Measurements from ENCODE around the gene MSS51.

Gene MSS51

DNA sequence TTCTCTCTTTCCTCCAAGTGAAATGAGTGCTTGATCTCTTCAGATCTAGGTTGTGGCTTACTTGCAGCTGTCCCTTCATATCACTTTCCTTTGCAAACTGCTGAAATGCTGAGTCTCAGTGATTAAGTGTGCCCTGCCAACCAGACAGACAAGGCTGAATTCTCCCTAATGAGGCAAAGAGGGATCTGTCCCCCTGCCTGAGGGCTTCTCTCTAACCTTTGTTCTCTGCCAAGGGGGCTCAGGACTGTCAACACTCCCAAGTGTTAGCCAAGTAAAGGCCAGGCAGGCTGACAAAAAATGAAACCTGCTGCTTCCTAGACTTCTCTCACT, at the start of gene MSS51:
Gene MSS51, minus strand, starts transcription at position 24 of the 330 bp plus-strand sequence. CDS start 5,277 bp downstream, outside the sequence.
- DNase-seq = no peak

DNA sequence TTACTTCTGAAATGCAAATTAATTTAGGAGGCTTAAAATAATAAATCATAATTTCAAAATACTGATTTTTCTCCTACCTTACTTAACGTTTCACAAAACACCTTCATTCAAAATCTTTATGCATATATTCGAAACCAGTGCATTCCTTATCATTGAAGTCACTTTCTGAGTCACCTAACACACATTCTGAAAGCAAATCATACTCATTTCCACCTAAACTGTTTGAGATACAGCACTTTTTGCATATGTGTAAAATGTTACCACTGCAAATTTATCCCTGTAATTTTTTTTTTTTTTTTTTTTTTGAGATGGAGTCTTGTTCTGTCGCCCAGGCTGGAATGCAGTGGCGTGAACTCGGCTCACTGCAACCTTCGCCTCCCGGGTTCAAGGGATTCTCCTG, 46.8 kb upstream of the MSS51 start:
- DNase-seq = no peak

DNA sequence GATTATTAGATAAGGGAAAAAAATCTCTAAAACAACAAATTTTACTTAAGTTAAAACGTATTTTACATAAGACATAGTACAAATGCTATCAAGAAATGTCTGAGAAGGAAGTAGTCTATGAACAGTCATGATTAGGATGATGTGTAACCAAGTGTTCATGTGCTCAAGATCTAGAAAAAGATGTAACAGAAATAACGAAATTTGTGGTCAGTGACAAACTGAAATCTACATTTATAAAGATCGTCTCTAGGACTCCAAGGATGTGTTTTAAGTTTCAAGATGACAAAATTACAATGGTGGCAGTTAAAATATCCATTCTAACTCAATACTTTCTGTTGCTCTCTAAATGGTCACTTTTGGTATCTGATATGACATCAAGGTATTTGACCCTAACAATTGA, 45.3 kb upstream of the MSS51 start:
- no peak for DNase-seq

DNA sequence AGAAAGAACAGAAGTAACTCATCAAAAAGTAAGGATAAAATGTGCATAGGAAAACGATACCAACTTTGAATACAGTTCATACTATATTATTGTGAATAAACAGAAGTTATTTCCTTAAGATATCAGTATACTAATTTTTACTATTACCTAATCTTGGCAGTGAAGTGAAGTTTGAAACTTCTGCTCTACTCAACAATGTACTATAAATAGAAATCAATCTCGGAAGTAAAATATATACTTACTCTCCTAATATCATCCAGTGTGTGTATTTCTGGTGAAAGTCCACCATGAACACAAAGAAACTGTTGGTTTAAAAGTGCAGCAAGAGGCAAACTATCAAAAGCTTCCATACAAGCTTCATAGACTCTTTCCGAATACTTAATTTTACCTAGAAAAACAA, 37.9 kb upstream of the MSS51 start:
- DNase-seq = no peak

DNA sequence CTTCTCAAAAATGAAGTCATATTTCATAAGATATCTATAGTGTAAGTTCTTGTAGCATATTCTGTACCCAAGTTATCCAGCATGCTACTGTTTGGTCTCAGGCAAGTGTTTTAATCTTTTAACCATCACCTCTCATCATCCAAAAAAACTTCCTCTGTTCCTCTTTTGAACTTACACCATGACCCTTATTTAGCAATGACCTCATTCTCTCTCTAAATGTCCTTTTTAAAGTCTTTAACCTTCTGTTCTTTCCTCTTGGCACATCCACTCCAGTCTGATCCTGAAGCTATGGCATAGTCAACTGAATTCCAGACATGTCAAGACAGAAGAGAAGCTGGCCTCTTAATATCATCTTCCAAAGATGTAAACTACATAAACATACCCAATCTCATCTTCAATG, 36.2 kb upstream of the MSS51 start:
- no peak for DNase-seq

DNA sequence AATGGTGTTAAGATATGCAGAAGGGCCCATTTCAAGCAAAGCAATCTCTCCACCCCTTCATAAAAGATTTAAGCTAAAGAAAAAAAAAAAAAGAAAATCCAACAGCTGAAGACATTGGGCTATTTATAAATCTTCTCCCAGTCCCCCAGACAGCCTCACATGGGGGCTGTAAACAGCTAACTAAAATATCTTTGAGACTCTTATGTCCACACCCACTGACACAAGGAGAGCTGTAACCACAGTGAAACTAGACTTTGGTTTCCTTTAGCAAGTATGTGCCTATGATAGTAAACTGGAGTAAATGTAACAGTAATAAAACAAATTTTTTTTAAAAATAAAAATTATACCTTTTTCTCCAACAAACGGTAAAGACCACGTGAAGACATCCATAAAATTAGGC, 33.8 kb upstream of the MSS51 start:
- DNase-seq = no peak

DNA sequence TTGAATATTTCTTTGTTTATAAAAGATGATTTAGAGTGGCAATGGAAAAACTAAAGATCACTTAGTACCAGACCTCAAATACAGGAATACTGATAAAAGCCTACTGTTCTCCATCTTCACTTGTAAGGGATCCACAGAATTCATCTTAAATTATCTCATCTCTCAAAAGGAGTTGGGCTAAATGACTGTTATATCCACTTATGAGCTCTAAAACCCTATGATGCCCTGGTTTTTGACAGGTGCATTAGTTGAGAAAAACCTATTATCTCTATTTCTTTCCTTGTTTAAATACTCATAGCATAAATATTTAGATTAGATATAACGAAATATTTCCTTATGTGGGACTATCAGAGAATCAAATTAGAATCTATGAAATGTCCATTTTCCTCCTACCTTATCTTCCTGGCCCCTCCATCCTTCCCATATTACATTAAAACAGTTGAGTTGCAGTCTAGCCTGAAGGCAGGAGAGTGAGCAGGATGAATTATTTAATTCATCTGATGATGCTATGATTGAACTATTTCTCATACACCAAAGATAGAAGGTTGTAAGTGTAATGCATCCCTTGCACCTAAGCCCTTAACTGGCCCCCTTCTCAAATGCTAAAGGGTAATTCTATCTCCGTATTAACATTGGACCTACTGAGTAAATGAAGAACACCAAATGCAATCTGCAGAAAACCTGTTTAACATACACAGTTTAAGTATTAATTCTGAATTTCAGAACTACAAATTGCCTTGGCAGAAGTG, 32.8 kb upstream of the MSS51 start:
- DNase-seq = no peak

DNA sequence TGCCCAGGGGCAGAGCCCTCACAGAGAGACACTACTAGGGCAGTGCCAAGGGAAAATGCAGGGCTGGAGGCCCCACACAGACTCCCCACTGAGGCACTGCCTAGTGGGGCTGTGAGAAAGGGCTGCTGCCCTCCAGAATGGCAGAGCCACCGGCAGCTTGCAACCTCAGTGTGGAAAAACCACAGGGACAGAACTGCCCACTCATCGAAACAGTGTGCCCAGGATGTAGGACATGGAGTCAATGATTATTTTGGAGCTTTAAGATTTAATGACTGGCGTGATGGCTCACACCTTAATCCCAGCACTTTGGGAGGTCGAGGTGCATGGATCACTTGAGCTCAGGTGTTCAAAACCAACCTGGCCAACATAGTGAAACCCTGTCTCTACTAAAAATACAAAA, 27.5 kb upstream of the MSS51 start:
- DNase-seq = no peak

DNA sequence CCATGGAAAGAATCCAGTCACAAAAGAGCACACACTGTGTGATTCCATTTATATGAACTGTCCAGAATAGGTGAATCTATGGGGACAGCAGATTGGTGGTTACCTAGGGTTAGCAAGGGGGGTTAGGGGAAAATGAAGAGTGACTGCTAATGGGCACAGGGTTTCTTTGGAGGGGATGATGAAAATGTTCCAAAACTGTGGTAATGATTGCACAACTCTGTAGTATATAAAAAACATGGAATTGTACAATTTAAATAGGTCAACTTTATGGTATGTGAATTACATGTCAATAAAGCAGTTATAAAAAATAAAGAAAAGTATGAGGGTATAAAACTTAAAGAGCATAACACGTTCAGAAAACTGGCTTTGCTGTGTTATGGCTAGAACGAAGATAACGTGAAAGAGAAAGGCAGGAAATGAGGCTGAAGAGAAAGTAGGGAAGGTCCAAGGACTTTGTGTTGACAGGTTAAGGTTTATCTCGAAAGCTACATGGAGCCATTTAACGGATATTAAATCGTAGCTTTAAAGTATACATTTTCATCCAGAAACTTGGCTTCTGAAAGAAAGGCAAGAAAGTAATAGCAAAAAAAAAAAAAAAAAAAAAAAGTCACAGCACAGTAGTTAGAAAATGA, 26.4 kb upstream of the MSS51 start:
- DNase-seq = no peak

DNA sequence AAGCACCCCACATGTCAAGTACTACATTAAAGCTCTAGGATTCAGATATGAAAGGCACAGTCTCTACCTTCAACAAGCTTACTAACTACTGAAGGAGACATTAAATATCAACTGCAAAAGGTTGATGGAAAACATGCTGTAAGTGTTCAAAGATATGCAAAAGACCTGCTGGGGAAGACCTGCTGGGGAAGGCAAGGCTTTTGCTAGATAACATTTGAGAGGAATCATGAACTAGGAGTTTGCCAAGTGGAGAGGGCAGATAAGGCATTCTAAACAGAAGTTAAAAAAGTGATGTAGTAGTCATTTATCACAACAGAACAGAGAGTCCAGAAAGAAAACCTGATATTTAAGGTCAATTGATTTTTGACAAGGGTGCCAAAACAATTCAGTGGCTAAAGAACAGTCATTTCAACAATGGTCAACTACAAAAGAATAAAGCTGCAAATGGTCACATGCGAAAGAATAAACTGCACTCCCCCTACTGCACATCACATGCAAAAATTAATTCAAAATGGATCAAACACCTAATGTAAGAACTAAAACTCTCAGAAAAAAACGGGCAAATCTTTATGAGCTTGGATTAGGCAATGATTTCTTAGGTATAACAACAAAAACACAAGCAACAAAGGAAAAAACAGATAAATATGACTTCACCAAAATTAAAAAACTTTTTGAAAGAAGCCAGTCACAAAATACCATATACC, 23.0 kb upstream of the MSS51 start:
- DNase-seq = no peak

DNA sequence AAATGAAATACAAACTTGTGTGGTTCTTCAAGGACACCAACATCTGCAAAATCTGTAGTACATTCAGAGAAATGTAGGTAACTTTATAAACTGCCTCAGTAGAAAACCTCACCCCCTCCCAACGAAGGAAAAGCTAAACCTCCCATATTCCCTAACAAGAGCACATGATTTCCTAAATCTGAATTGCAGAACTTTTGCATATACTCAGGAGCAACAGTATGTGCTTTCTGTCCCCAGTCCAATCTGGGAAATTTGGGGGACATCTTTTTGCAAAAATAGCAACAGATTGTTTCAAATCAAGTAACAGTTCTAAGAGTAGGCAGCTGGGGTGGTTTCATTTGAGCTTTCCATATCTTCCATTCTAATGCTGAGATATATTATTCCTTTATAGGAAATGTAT, 15.8 kb upstream of the MSS51 start:
- no peak for DNase-seq

DNA sequence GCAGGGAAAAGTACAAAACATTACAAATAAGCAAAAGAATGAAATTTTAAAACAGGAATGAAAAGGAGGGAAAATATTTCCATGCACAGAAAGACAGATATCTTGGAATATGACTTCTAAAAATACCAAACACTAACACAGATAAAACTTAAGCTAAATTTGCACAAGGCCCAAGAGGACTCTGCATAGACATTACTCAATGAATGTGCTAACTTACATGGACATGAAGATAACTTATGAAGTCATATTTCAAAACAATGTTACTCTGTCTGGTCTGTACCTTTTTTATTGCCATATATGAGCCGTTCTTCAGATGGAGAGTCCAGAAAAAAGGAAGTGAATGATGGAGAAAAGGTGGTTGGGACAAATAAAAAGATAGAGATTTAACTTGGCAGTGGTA, 15.0 kb upstream of the MSS51 start:
- no peak for DNase-seq

DNA sequence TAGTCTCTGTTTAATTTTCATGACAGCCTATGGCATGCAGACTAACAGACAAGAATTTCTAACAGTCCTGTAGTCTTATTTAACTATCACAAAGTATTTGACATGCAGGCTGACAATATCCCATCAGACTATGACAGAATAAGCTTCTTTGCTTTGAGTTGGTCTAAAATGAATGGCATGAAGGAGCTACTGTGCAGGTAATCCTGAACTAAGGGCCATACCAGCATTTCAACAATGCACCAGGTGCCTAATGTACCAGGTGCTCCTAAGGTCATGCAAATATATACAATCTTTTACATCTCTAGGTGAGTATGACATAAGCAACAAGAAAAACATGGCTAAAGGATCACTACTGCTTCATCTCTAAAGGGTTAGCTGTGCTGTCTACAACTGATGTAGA, 13.6 kb upstream of the MSS51 start:
- no peak for DNase-seq

DNA sequence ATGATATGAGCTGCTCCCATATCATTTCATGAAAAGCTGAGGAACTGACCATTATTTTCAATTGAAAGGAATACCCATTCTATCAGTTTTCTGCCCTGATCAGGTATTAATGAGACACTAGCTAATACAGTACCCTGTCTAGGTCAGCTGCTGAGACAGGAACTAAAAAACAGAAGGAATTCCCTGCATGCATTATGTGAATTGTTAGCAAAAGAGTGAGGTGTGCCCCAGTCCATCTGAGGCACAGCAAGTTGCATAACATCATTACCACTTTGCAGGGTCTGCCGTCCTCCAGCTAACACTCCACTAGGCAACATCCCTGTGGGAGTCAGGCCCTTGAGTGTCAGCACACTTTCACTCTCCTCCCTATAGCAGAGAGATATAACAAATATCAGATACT, 11.1 kb upstream of the MSS51 start:
- no peak for DNase-seq

DNA sequence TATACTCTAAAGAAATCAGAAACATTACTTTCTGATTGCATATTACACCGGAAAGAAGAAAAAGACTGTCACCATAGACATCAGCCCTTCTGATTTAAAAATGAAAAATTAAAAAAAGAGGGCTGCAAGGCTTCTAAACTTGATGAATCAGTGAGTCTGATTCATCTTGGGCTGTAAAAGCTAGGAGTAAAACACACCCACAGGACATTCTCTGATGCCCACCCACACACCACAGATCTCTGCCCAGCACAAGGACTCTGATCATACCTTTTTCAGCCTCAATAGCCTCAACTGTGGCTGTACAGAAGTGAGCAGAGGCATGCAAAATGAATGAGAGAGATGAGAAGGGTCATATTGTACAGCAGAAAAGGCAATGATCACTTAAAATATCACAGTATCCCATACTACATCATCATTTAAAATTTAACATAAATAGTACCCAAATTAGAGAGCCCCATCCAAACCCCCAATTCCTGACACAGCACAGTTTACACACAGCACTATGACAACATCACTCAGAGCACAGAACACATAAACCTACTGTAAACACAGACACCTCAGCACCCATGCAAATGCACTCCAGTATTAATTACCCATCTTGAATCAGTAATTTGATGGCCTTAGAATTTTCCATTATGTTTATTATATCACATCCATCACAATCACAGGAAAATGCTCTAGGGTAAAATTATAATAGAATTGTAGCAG, 6.4 kb upstream of the MSS51 start:
- no peak for DNase-seq

DNA sequence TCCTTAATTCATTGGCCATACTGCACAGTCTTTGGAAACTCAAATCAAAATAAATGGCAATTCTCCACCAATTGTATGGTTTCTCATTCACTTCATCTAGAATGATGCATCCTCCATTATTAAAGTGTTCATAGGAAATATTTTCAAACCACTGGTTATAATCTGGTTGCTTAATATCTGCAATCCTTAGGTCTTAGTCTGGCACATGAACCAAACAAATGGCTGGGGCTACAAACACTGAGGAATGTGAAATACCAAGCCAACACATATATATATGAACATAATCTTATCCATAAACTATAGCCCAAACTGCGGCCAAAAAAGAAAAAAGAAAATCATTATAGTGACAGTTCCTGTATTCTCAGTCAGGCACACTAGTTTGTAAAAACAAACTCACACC, 5.7 kb upstream of the MSS51 start:
- DNase-seq = no peak

DNA sequence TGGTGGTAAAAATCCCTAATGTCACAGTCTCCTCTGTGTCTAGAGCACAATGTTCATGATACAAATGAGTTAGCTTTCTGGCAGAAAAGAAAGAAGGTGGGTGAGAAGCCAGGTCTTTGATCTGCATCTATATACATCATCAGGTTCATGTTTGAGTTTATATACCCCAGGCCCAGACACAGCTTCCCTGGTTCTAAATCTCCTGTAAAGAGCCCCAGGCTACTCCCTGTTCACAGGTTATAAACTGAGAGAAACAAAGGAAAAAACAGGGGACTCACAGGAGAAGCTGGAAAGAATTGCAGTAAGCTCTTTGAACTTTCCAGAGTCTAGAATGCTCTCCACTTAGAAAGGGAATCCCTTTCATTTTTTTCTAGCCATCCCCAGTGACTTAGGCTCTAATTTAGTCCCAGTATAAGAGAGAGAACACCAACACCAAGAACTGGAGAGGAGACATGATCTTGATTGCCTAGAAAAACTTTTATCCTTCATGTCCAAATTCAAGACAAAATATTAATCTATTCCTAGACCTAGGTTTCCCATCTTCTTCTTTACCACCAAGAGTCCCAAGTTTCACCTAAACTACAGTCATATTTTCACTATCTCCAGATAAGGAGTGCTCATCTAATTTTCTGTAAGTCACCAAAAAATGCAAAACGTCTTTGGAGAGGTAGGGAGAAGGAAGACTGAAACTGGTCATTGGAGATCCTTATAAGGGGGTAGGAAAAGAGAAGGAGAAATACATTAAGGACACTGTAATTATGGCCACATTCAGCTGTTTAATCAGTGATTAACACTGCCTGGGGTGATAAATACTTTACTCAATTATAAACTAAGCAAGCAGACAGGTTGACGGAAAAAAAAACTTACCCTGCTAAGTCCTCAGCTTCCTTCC, 469 bp downstream of the MSS51 start:
- no peak for DNase-seq

DNA sequence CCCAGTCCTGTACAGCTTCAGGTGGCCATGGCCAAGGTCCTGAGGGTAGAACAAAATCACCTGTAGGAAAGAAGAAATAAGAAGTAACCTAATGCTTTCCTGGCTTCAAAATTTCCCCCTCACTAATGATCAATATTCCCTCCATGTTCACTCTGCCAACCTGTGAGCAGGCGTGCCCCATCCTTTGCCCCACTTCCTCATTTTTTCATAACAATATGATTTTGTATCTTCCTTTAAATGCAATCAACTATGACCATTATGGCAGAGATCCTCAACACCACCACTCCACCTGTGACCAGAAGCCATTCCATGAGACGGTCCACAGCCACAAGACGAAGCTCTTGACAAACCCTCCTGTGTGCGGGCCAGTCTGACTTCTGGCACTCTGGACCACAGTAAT, 7.0 kb downstream of the MSS51 start:
- no peak for DNase-seq

DNA sequence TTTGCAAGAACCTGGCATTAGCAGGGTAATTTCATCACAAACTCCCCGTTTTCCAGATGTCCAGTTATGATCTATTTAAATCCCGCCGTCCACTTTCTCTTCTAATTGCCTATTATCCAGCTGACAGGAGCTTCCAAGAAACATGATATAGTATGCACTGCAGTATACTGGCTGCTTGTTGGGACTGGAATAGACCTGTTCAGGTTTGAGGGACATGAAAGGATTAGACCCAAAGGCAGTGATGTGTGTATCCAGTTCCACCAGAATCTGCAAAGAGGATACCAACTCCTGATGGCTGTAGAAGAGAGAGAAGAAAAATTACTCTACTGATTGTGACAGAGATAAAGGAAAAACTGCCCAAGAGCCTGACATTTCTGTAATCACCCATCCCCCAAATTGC, 8.9 kb downstream of the MSS51 start:
- no peak for DNase-seq

DNA sequence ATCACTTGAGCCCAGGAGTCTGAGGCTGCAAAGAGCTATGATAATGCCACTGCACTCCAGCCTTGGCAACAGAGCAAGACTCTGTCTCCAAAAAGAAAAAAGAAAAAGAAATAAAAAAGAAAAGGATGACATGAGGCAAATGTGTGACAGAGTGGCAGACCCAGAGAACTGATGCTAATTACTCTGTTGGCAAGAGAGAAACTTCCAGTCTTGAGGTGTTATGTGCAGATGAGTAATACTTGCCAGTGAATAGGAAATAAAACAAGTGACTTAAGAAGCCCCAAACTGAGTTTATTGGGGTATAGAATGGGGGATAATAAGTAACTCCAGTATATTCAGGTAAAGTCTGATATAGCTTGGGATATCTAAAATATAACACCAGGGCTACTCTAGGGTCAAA, 10.1 kb downstream of the MSS51 start:
- no peak for DNase-seq

DNA sequence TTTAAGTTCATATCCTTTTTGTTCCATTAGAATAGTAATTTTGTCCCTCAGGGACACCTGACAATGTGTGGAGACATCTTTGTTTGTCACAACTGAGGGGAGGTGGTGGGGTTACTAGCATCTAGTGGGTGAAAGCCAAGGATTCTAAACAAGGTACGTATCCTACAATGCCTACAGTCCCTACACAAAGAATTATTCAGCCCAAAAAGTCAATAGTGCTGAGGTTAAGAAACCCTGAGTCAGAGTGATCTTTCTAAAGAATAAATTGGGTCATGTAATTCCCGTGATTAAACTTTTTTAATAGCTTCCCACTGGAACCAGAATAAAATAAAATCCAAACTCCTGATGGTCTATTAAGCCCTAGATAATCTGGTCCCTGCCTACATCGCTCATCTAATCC, 16.8 kb downstream of the MSS51 start:
- DNase-seq = no peak

DNA sequence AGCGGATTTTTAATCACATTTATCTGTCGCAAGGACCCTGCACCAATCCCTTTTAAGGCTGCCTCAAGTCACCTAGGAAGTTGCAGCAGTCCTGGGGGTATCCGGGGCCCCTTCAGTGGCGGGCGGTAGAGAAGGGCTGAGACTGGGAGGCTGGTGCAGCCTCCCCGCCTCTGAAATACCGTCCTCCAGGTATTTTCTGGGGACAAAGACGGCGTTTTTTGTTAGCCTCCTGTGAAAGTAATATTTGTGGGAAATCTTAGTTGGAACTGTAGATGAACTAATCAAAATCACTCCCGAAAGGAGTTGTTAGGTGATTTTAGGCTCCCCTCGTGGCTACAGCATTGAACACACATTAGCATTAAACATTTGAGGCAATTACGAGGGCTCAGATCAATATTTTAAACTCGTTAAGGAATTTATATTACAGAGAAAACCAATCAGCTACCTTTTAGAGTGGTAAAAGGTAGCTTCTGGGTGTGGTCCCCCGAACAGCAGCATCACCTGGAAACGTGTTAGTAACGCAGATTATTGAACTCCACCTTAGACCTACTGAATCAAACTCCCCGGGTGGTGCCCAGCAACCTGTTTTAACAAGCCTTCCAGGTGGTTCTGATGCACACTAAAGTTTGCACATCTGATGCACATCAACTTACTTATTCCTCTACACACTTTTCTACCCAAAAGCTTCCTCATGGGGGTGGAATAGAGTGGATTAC, 19.0 kb downstream of the MSS51 start:
- DNase-seq = no peak

Measured in NCI-H524 treated with DMSO at 0.1 percent for 48 hours (cell line).